ENCODE results near the gene UNC5A.

GRCh38 chr5:176831425-176831824 is 21.1 kb downstream of the UNC5A start:
- TF ChIP-seq POLR2AphosphoS5 (IDR thresholded peaks at IDR 0.05) (no peak), POLR2A (IDR thresholded peaks at IDR 0.05) (no peak), CTCF (IDR thresholded peaks at IDR 0.05) (no peak), EP300 (IDR thresholded peaks at IDR 0.05) (no peak)
